ENCODE data around the gene ATXN1L. TPM values are rescaled to one million over a fixed set of nuclear protein-coding genes. Genes with fewer than 3 reads are reported as not detected.
"Not testable (repeated sequence)": the region's sequence is repeated elsewhere in the genome, so short reads cannot be mapped to it uniquely, and the experiment has no call there.

ATXN1L gene
- total RNA-seq, 2 donors from 2014 or later, result 14.5 to 16.2 TPM

DNA sequence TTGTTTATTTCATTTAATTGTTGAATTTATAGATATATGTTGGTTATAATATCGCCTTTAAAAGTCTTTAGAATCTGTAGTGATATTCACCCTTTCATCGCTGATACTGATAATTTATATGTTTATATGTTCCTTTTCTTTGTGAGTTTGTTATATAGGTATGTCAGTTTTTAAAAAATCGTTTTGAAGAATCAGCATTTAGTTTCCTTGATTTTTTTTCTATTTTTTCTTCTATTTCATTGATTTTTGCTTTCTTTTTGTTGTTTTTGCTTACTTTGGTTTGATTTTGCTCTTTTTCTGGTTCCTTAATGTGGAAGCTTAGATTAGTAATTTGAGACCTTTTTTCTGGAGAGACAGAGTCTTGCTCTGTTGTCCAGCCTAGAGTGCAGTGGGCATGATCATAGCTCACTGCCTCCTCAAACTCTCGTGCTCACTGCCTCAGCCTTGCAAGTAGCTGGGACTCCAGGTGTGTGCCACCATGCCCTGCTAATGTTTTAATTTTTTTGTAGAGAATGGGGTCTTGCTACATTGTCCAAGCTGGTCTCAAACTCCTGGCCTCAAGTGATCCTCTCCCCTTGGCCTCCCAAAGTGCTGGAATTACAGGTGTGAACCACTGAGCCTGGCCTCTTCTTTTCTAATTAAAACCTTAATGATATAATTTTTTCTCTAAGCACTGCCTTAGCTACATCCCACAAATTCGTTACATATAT, 57.0 kb downstream of the ATXN1L start:
- WGBS, 2 donors, result 87% methylated on average over 5 of the region's 5 CpGs
- intact Hi-C loops (cut with DNase I), result no loop called here
- H3K4me1 ChIP-seq, result peaks cover 46% of the 10 kb centered on the region

DNA sequence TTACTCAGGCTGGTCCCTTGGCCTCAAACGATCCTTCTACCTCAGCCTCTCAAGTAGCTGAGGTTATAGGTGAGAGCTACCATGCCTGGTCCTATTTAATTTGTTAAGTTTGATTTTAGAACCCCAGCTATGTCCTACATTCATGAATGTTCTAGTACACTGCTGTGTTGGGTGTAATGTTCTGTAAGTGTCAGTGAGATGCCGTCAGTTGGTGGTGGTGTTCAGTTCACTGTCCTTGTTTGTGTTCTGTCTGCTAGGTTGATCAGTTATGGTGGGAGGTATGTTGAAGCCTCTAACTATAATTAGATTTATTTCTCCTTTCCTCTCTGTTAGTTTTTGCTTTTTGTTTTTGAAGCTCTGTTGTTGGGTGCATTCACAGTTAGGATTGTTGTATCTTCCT, 57.8 kb downstream of the ATXN1L start:
- WGBS, 2 donors, result 85 to 89% methylated on average over 2 of the region's 2 CpGs
- Histone ChIP-seq H3K27me3 (no peaks in the 10 kb centered on the region), H3K4me1 (peaks cover 38% of the 10 kb centered on the region), H3K9me3 (no peaks in the 10 kb centered on the region), H3K27ac (no peak overlapping the region), H3K4me3 (no peak overlapping the region), H3K36me3 (replicated peaks in 1 of 2; ENCODE audit: insufficient read depth in 1 of 2, low read depth in 2 of 2) (no peaks in the 10 kb centered on the region)
- no peak for TF ChIP-seq POLR2A (IDR thresholded peaks at IDR 0.05)
- TF ChIP-seq, protein P1, sequence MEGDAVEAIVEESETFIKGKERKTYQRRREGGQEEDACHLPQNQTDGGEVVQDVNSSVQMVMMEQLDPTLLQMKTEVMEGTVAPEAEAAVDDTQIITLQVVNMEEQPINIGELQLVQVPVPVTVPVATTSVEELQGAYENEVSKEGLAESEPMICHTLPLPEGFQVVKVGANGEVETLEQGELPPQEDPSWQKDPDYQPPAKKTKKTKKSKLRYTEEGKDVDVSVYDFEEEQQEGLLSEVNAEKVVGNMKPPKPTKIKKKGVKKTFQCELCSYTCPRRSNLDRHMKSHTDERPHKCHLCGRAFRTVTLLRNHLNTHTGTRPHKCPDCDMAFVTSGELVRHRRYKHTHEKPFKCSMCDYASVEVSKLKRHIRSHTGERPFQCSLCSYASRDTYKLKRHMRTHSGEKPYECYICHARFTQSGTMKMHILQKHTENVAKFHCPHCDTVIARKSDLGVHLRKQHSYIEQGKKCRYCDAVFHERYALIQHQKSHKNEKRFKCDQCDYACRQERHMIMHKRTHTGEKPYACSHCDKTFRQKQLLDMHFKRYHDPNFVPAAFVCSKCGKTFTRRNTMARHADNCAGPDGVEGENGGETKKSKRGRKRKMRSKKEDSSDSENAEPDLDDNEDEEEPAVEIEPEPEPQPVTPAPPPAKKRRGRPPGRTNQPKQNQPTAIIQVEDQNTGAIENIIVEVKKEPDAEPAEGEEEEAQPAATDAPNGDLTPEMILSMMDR (IDR thresholded peaks at IDR 0.05), result no peak
- no peak for DNase-seq
- no peak for ATAC-seq
- intact Hi-C loops (cut with DNase I), result no loop called here

More for the DNA sequence above, 57.0 kb downstream of the ATXN1L start:
- no peak for DNase-seq
- TF ChIP-seq, protein P1 (IDR thresholded peaks at IDR 0.05), result no peak
- no peak for TF ChIP-seq POLR2A (IDR thresholded peaks at IDR 0.05)
- no peak for ATAC-seq
- H3K4me3 ChIP-seq, result no peak overlapping the region
- H3K27ac ChIP-seq, result no peak overlapping the region
- no peaks in the 10 kb centered on the region for H3K9me3 ChIP-seq
- no peaks in the 10 kb centered on the region for H3K27me3 ChIP-seq
- H3K36me3 ChIP-seq (replicated peaks in 1 of 2; ENCODE audit: insufficient read depth in 1 of 2, low read depth in 2 of 2), result no peaks in the 10 kb centered on the region

DNA sequence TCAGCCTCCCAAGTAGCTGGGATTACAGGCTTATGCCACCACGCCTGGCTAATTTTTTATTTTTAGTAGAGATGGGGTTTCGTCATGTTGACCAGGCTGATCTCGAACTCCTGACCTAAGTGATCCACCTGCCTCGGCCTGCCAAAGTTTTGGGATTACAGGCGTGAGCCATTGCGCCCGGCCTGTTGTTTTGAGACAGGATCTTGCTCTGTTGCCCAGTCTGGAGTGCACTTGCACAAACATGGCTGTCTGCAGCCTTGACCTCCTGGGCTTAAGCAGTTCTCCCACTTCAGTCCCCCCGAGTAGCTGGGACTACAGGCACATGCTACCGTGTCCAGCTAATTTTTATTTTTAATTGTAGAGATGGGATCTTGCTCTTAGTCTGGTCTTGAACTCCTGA, 58.5 kb downstream of the ATXN1L start:
- Histone ChIP-seq H3K36me3 (replicated peaks in 1 of 2; ENCODE audit: insufficient read depth in 1 of 2, low read depth in 2 of 2) (no peaks in the 10 kb centered on the region), H3K4me3 (no peak overlapping the region), H3K9me3 (no peaks in the 10 kb centered on the region), H3K27me3 (no peaks in the 10 kb centered on the region), H3K4me1 (peaks cover 33% of the 10 kb centered on the region), H3K27ac (no peak overlapping the region)
- intact Hi-C loops (cut with DNase I), result no loop called here
- TF ChIP-seq, protein P1 (IDR thresholded peaks at IDR 0.05), result no peak
- no peak for TF ChIP-seq POLR2A (IDR thresholded peaks at IDR 0.05)
- no peak for DNase-seq
- 87% methylated on average over 7 to 9 of the region's 9 CpGs for WGBS, 2 donors
- ATAC-seq, result no peak

DNA sequence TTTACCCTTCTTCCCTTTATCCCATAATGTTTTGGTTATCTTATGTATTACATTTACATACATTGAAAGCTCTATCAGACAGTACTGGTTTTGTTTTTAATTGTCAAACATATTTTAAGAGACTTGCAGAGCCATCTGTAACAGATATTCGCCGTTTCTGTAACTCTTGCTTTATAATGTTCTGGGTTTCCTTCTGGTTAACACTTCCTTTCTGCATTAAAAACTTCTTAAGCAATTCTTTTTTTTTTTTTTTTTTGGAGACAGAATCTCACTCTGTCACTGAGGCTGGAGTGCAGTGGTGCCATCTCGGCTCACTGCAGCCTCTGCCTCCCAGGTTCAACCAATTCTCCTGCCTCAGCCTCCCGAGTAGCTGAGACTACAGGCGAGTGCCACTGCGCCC, 60.0 kb downstream of the ATXN1L start:
- H3K27me3 ChIP-seq; H3K4me3 ChIP-seq; H3K27ac ChIP-seq; DNase-seq; H3K9me3 ChIP-seq; ATAC-seq; H3K36me3 ChIP-seq (replicated peaks in 1 of 2; ENCODE audit: insufficient read depth in 1 of 2, low read depth in 2 of 2); intact Hi-C loops (cut with DNase I): not testable (repeated sequence)
- WGBS, 2 donors, result 83% methylated on average over 6 of the region's 6 CpGs
- H3K4me1 ChIP-seq, result peaks cover 28% of the 10 kb centered on the region

Other genes starting within 250 kb of the ATXN1L start
- gene MARVELD3, start 219.8 kb upstream of the ATXN1L start, total RNA-seq, result 10 to 100 TPM; 14.5 to 58.7 TPM
- gene PHLPP2, start 121.3 kb upstream of the ATXN1L start, total RNA-seq, result 1 to 10 TPM; 4.2 to 5.9 TPM
- gene AP1G1, start 37.1 kb upstream of the ATXN1L start, total RNA-seq, result 10 to 100 TPM; 58.1 to 84.7 TPM
- gene ZNF821, start 38.2 kb downstream of the ATXN1L start, total RNA-seq, result 1 to 10 TPM; 8.6 to 8.9 TPM
- gene IST1, start 49.6 kb downstream of the ATXN1L start, total RNA-seq, result 10 to 100 TPM; 60.3 to 82.8 TPM
- not detected for gene PKD1L3, start 154.4 kb downstream of the ATXN1L start, total RNA-seq
- gene DHODH, start 162.8 kb downstream of the ATXN1L start, total RNA-seq, result 1 to 10 TPM; 4.4 to 5.3 TPM
- gene HP, start 208.5 kb downstream of the ATXN1L start, total RNA-seq, result 10 to 100 TPM in 1 of 2 donors, 1 to 10 TPM in 1; 3.6 to 15.5 TPM
- gene HPR, start 217.2 kb downstream of the ATXN1L start, total RNA-seq, result not detected
- 1 to 10 TPM; 5.4 to 7.3 TPM for gene TXNL4B, start 247.6 kb downstream of the ATXN1L start, total RNA-seq
- gene DHX38, start 247.9 kb downstream of the ATXN1L start, total RNA-seq, result 10 to 100 TPM; 28.3 to 40.5 TPM